ENCODE measurements around the gene MAGI1.
"Not testable (repeated sequence)": the region's sequence is repeated elsewhere in the genome, so short reads cannot be mapped to it uniquely, and the experiment has no call there.

MAGI1 gene

DNA sequence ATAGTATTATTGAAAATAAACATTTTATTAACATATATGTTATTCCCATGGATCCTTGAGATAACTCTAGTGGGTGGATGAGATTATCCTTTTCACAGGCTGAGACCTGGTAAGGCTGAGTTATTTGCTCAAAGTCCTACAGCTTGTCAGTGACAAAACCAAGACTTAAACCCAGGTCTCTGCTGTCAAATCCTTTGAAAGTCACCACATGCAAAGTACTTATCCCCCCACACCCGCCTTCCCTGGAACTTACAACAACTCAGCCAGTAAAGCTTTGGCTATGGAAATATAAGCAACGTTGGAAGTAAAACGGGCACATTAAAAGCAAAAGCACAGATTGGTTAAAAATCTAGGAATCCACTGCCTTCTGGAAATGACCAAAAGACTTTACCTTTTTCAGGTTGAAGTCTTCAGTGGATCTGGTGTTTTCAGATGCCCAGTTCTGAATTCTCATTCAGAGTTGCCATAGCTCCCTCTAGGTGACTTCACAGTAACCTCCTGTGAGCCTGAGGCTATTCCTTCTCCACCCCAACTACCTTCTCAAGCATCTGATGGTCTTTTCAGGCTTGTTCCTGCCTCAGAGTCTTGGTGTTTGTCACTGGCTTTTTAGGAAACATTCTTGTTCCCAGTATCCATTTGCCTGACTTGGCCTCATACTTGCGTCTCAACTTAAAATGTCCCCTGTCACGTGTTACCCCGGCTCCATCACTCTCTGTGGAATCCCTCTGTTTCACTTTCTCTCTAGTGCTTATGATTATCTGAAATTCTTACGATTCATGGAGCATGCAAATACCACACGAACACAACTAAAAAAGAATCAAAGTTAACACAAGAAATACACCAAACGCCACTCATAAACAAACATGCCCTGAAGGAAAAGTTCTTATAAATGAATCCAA, 131.2 kb downstream of the MAGI1 start:
- no peak for DNase-seq (ENCODE audit: low spot score)

DNA sequence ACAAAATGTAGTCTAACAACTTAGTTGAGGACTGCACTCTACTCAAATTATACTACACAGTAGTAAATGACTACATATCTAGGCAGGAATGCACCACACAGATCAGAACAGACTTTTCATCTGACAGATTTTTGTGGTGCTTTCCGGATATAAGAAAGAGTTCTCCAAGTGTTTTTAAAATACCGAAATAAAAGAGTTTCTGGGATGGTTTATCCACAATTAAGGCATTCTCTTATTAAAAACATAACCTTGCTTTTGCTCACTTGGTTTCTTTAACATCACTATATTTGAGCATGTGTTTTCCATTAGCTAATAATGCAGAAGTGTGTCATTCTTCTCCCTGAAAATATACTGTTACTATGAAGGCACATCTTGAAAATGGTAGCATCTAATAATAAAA, 132.9 kb downstream of the MAGI1 start:
- DNase-seq (ENCODE audit: low spot score): no peak

DNA sequence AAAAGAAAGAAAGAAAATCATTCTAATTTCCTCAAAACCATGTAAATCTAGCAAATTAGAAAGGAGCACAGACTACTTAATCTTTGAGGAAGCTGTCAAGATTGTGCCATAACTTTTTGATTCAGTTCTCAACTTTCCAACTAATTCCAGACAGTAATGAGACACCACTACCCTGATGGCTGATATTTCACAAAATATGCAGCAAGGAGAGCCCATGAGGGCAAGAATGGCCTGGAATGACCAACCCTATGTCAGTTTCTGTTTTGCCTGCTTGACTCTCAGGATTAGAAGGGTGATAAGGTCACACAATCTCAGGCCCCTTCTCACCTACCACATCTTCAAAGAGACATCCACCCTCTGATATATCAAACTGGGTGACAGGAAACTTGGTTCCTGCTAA, 134.7 kb downstream of the MAGI1 start:
- no peak for DNase-seq (ENCODE audit: low spot score)

DNA sequence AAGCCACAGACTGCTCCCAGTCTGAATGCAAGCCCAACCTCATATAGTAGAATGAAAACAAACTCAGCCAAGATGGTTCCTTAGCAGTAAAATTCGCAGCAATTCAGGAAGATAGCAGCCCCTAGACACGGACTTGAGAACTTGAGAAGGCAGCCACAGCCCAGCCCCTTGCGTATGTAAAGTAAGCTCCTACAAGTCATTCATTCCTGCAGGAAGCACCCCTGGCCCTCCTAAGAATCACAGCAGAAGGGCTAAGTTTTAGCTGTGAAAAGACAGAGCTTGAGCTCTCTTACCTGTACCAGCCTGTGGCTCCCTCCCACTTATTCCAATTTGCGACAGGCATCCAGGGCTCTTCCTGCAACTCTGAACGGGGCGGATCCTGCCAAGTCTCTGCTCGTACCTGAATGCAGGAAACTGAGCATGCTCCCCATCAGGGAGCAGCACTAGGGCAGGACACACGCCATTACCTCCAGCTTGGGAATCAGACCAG, 136.4 kb downstream of the MAGI1 start:
- DNase-seq (ENCODE audit: low spot score): no peak

DNA sequence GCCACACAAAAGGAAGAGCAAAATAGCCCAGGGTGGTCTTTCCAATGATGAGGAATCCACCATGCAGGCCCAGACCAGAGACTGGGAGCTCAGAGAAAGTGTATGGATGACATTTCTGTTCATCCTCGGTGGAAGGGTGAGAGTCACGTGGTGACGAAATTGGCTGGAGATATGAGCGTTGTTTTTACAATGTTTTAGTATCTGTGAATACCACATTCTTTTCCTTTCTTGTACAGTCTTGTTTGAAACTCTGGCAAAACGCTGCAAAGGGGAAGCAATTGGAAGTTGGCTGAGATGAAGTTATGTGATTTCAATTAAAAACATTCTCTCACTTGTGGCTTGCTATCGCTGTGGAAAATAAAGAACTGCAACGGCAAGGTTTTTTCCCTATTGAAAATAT, 137.5 kb downstream of the MAGI1 start:
- DNase-seq (ENCODE audit: low spot score): no peak

DNA sequence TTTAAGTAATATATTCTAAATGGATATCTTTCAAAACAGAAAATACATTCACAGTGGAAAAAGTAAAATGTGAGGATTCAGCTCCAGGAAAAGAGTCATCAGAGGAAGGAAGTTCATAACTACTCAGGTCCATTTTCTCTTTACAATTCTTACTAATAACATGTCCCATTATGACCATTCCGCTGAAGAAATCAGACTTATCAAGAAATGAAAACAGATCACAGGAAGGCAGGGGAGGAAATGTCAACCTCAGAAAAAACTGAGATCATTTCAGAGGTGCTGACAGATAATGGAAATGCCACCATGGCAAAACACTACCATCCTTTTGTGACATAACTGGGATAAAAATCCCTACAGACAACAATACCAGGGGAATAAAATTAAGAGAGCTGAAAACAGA, 139.5 kb downstream of the MAGI1 start:
- no peak for DNase-seq (ENCODE audit: low spot score)

DNA sequence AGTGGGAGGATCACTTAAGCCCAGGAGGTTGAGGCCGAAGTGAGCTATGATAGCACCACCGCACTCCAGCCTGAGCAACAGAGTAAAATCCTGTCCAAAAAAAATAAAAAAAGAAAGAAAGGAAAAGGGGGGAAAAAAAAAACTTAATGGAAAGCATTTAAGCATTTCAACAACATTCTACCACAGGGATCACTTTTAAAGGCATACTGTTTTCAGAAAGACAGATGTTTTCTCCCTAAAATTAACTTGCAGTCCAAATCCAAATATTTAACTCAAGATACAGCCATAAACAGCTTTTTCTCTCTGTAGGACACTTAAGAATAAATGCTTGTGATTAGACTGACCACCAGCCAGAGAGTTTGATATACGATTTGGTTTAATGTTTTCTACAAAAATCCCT, 141.0 kb downstream of the MAGI1 start:
- no peak for DNase-seq (ENCODE audit: low spot score)

DNA sequence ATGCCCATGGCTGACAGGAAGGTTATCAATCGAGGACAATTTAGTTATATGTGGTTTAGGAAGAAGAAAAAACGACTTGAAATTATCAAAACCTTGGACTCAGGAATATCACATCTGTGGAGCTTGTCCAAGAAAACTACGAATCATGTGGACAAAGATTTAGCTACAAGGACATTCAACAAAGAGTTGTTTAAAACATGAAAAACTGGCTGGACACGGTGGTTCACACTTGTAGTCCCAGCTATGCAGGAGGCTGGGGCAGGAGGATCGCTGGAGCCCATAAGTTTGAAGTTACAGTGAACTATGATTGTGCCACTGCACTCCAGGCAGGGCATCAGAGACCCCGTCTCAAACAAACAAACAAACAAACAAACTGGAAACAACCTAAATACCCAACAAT, 142.4 kb downstream of the MAGI1 start:
- no peak for DNase-seq (ENCODE audit: low spot score)

DNA sequence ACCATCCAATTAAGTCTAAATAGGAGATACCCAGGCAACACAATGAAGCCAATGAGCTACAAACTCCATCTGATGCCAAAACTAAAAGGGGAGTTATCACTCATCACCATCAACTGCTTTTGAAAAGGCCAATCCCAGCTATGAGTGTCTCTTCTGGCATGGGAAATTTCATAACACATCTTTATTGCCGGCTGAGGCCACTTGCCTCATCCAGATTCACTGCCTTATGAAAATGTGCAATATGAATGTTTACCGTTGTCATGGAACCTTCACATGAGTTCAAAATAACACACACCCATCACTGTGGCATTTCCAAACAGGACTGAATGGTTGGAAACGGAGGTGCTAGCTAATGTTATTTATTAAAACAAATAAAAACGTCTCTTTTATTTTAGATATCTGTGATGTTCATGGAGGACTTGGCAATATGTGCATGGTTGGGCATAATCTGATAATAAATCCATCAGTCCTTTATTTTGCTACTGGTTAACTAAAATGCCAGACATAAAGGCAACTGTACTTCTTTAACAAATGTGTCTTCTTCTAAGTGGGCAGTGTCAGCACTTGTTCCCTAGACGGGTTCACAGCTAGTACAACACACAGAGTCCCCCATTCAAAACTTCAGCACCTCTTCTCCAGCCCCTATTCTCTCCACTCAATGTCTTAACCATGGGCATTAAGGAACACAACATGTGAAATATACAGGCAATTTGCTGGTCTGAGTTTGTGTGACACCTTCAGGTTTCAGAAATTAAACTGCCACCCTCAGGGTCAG, 143.9 kb downstream of the MAGI1 start:
- no peak for DNase-seq (ENCODE audit: low spot score)

DNA sequence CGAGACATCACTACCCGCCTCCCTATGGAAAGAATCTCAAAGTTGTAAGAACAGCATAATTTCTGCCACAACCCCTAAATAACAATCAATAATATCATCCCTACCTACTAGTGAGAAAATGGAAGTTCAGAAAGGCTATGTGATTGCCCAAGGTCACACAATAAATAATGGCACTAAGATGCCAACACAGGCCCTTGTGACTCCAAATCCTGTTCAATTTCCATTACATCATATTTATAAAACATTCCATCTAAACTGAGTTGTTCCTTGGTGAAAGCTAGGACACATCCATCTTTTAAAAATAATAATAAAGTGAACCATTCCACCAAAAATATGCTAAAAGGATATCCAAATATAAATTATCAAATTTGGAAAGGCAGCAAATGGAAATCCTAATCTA, 144.6 kb downstream of the MAGI1 start:
- DNase-seq (ENCODE audit: low spot score): no peak

DNA sequence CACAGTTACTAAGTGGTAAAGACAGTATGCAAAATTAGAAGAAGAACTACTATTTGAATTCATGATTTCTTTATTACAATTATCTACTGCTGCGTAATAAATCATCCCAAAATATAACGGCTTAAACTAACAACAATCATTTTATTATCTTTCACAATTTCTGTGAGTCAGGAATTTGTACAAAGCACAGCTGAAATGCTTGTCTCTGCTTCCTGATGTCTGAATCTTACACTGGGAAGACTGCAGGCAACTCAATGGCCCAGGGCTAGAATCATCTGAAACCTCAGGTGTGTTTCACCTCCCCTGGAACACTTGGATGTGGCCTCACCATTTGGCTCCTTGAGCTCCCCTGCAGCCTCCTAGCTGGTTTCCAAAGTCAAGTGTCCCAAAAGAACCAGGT, 145.1 kb downstream of the MAGI1 start:
- DNase-seq (ENCODE audit: low spot score): no peak

DNA sequence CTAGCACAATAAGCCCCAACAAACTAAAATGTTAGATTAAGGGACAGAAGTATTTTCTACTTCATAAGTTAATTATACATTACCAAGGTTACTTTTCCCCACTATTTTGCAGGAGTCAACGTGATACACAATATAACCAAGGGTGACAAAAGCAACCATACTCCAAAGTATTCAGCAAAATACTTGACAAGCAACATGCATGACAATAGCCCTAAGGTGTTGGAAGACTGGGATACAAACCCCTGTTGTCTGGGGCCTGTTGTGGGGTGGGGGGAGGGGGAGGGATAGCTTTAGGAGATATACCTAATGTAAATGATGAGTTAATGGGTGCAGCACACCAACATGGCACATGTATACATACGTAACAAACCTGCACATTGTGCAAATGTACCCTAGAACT, 147.2 kb downstream of the MAGI1 start:
- not testable (repeated sequence) for DNase-seq (ENCODE audit: low spot score)

DNA sequence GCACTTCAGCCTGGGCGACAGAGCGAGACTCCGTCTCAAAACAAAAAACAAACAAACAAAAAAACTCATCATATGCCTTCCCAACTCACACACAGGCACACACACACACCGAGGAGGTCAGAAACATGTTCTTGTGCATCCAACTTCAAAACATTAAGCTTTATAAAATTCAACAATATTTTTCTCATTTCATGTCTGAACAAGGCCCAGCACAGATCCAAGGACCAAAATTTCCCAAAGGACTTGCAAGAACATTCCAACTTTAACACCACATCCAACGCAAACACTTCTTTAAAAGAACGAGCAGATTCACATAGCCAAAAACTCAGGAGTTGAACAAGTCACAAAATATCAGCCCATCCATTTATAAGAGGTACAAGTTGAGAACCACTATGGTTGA, 148.4 kb downstream of the MAGI1 start:
- DNase-seq (ENCODE audit: low spot score): no peak

DNA sequence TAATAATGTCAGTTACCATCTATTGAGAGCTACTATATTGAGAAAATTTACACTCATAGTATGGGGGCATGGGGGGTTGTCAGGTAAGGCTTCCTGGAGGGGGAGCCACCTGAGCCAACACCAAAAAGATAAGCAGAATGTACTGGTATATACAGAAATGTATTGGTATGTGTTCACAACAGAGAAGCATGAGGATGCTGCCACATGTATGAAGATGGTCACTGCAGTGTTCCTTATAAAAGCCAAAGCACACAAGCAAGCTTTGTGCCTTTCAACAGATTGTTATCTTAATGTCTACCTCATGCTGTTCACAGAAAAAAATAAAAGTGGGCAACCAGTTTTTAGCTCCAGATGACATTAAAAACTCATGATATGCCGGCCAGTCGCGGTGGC, 149.0 kb downstream of the MAGI1 start:
- no peak for DNase-seq (ENCODE audit: low spot score)

DNA sequence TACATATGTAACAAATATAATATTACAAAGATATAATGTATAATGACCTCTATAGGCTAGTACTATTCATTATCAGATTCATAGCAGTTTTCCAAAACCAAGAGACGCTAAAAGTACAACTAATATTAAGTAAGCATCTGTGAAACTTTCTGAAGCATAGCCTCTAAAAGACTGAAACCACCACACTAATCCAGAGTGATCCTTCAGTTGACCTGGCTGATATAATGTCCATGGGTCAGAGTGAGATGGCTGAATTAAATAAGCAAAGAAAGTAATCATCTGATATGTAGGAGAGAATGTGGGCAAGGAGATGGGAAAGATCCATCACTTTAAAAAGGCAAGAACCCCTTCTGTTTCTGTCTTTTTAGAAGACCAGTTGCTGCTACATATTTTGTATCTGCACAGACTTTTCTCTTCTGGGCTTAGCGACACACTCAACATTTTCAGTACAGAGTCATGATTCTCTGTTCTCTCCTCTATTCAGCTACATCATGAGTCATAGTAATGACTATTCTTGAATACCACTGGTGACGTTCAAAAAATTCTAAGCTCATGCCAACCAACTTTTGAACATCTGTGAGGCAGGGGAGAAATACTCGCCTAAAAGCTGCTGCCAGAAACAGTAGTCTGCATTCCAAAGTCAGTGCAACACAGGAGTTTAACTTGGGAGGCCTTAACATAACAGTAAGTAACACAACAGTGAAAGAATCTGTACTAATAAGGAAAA, 149.6 kb downstream of the MAGI1 start:
- no peak for DNase-seq (ENCODE audit: low spot score)

DNA sequence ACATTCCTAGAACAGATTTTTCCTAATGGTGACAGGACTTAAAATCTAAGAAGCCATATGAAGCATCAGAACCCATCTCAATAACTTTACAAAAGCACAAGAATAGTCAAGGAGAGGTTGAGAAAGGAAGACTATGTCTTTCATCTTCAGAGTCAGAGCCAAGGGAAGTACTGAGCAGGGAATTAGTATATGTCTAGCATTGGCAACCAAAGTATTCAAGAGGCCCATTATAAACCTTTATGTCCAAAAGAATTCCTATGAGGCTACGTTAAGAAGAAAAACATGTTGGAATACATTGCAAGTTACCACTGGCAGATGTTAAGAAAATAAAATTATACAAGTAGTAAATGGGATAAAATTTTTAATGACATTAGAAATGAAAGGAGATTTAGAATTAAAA, 150.5 kb downstream of the MAGI1 start:
- DNase-seq (ENCODE audit: low spot score): no peak

DNA sequence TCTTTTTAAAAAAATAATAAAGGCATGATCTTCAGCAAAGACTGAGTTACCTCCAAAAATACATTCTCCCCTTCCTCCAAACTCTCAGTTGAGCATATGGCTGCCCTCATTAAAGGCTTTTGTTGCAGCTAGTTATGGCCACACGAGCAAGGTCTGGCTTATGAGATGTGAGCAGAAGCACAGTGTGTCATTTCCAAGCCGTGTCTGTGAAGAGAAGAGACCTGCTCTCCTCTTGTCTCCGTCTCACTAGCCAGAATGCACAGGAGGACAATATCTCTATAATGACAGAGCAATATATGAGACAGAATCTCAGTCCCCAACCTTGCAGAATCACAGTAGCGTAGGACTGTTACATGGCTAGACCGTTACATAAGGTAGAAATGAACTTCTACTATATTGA, 152.3 kb downstream of the MAGI1 start:
- DNase-seq (ENCODE audit: low spot score): no peak

DNA sequence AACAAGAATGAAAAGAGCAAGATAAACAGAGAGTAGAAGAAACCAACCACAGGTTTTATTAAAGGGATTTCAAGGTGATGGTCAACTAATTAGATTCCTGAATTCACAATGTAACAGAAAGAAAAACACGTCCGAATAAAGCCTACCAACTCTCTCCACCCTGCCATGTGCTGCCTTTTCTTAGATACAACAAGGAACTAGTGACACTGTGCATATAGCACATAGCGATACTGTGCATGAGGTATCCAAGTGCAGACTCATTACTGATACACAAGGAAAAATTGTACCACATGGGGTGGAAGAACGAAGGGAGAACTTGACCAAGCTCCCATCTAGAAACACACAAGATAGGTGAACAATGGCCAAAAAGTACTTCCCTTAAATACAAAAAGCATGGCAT, 154.6 kb downstream of the MAGI1 start:
- DNase-seq (ENCODE audit: low spot score): no peak

DNA sequence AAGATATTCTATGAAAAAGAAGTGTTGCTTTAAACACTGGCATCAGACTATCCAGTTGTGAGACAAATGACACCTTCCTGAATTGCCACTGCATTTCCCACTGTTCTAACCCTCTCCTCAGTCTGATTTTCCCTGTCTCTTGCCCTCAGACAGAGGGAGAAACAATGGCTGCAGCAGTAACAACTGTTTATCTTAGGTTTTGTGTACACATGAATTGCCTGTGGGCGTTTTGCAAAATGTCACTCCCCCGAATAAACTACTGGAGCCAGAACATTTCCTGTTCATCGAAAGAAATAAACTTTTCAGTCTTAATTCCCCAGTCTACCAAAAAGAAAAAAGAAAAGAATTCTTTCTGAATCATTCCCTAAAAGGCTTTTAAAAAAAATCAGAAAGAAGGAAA, 155.1 kb downstream of the MAGI1 start:
- DNase-seq (ENCODE audit: low spot score): no peak

DNA sequence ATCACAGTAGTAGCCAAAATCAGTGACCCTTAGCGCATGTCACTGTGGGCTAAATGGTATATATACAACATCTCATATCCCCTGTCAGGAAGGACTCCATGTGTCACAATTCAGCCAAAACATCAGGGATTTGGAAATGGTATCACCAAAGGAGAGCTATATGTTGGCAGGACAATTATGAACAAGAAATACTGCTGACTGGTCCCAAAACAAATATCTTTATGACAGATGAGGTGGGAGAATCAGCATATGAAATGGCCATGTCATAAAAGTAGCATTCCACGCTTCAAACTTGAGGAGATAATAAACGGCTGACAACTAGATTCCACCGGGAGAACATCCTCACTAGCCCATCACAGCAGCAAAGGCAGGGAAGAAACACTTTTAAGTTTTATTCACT, 158.4 kb downstream of the MAGI1 start:
- no peak for DNase-seq (ENCODE audit: low spot score)

DNA sequence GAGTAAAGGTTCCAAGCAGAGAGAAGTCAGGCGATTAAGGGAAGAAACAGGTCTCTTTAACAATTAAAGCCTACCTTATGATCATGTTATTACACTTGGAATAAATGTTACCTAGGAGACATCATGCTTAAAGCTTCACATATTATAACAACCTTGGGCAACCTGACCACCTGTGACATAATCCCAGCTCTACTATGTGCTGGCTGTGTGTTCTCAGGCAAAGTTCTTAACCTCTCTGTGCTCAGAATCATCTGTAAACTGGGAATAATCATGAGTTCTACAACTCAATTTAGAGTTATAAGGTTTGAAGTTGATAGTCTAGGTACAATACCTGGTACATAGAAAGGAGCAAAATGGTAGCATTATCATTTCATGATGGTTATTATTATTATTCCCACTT, 159.3 kb downstream of the MAGI1 start:
- DNase-seq (ENCODE audit: low spot score): no peak

DNA sequence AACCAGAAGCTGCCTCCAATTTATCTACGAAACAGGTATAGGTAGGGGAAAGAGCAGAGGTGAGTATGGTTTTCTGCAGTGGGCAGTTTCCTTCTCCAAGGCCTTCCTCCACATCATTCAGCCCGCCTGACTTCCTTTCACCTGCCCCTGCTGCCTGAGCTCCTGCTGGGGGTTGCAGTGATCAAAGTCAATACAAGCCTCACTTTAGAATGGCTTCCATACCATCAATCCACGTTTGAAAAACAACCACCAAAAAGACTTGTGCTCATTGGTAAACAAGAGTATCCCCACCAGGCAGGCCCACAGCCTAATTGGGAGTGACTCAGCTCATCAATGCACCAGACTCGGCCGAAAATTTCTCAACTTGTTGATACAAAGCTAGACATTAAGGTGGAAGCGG, 159.9 kb downstream of the MAGI1 start:
- no peak for DNase-seq (ENCODE audit: low spot score)
